GM13977 (cell line): ENCODE measurements around the gene FBXW11.

Source experiments
- DNase-seq: peaks from one replicate; pipeline ENCODE4 v3.0.0; 2012; ENCODE audit warnings: low spot score
- CTCF ChIP-seq: IDR thresholded peaks from 2 replicates; pipeline ENCODE4 v1.5.1; 2012; ENCODE audit warnings: mild to moderate bottlenecking, control low read depth; ENCODE audit not compliant: insufficient read depth; ENCODE audit errors: extremely low read depth, missing control alignments
- in situ Hi-C: fragments of 300-500 bp; cut with MboI; formaldehyde crosslinking; loops from one replicate; pipeline ENCODE4 v1.12.0; 2022; ENCODE audit warnings: low sequenced_read_pairs, low pct_unique_long_range_greater_than_20kb, mixed read lengths, inconsistent platforms; ENCODE audit not compliant: unreplicated experiment

Gene FBXW11

GRCh38 chr5:171957591-171958251 is 48.7 kb downstream of the FBXW11 start:
- no peak for DNase-seq
- in situ Hi-C loops, result no loop called here

GRCh38 chr5:171956887-171957495 is 49.4 kb downstream of the FBXW11 start:
- no peak for DNase-seq
- in situ Hi-C loops, result no loop called here
- no peak for TF ChIP-seq CTCF

More at GRCh38 chr5:171957591-171958251, 48.7 kb downstream of the FBXW11 start:
- no peak for TF ChIP-seq CTCF

- in situ Hi-C loops, result no loop called here
- DNase-seq, result no peak
- TF ChIP-seq CTCF, result no peak
Measured at GRCh38 chr5:171956314-171956713, 50.1 kb downstream of the FBXW11 start.

GRCh38 chr5:171955761-171956160 is 50.7 kb downstream of the FBXW11 start:
- TF ChIP-seq CTCF, result no peak
- DNase-seq, result no peak
- in situ Hi-C loops, result no loop called here

- no peak for TF ChIP-seq CTCF
- in situ Hi-C loops, result no loop called here
- no peak for DNase-seq
Measured at GRCh38 chr5:171954721-171955120, 51.7 kb downstream of the FBXW11 start.

GRCh38 chr5:171953860-171954701 is 52.4 kb downstream of the FBXW11 start:
- in situ Hi-C loops, result no loop called here
- DNase-seq, result no peak
- TF ChIP-seq CTCF, result no peak
